Right cardiac atrium (tissue), 5 donors: ENCODE results near the gene TCERG1L. TPM values are rescaled to one million over a fixed set of nuclear protein-coding genes. Genes with fewer than 3 reads are reported as not detected.

Experiments used
- ATAC-seq, 2 donors: fragments of 200-7000 bp; cut with Tn5 transposase; one replicate each; pipeline versions ENCODE4 v1.8.0 to v1.9.1; 2020; ENCODE audit warnings: moderate library complexity in 2 of 2, mild to moderate bottlenecking in 1 of 2
- DNase-seq, 3 donors: peaks; one replicate each; pipeline ENCODE4 v3.0.0-alpha.2; 2020
- H3K27ac ChIP-seq: one replicate; pipeline ENCODE4 v1.5.1; 2013; ENCODE audit warnings: mild to moderate bottlenecking, low read length, control low read depth, moderate library complexity
- H3K27me3 ChIP-seq: one replicate; pipeline ENCODE4 v1.6.1; 2013; ENCODE audit not compliant: control insufficient read depth, insufficient read depth
- H3K4me1 ChIP-seq: one replicate; pipeline ENCODE4 v1.6.1; 2013; ENCODE audit warnings: low read length; ENCODE audit not compliant: control insufficient read depth, insufficient read depth
- H3K4me3 ChIP-seq: one replicate; pipeline ENCODE4 v1.5.1; 2013; ENCODE audit warnings: low read length, control low read depth
- H3K9me3 ChIP-seq: one replicate; pipeline ENCODE4 v1.6.1; 2013; ENCODE audit warnings: low read length; ENCODE audit not compliant: control insufficient read depth
- WGBS: extraction: QIAGEN DNeasy Blood & Tissue Kit; methylation state at CpG from one replicate; pipeline ENCODE4 v1.1.7; 2013; 5-methylcytosine and 5-hydroxymethylcytosine counted together
- intact Hi-C, 4 donors: fragments of 100-400 bp; cut with DNase I; formaldehyde crosslinking; loops; one replicate each; pipeline versions ENCODE4 v1.11.0 to v1.14.0; 2022 to 2023
- polyA plus RNA-seq: library from polyadenylated mRNA; stranded (reverse); fragments of 200-250 nt; gene quantifications from one replicate; pipeline ENCODE4 v1.2.3, GENCODE V29; 2013
- total RNA-seq, 4 donors: library from RNA; stranded (reverse); fragmentation: NEBNext Ultra II Directional; extraction: Animal tissue kit (Norgen Biotek cat#: 25700); gene quantifications; one replicate each; pipeline ENCODE4 v1.2.1, GENCODE V29; 2021
- donor health status: healthy with polysubstance abuse.
- donor health status: DM: no; HTN: yes; CAD: no.
- donor health status: DM: no; HTN: no; CAD: no.
- donor health status: DM: no; HTN: yes; CAD: no; lungs with severe emphysema.
- donor health status: DM: yes; HTN: yes; CAD: no.

TCERG1L gene
- total and polyA plus RNA-seq, 5 donors = not detected

GRCh38 chr10:131222986-131223385 is 88.5 kb downstream of the TCERG1L start:
- no peaks in the 10 kb centered on the region for H3K4me1 ChIP-seq
- ATAC-seq = no peak
- no peaks in the 10 kb centered on the region for H3K27me3 ChIP-seq
- no peak overlapping the region for H3K27ac ChIP-seq
- DNase-seq = no peak
- H3K9me3 ChIP-seq = no peaks in the 10 kb centered on the region
- 92% methylated on average over 16 of the region's 16 CpGs for WGBS
- H3K4me3 ChIP-seq = no peak overlapping the region
- intact Hi-C loops = no loop called here

GRCh38 chr10:131221632-131222277 is 89.8 kb downstream of the TCERG1L start:
- no peaks in the 10 kb centered on the region for H3K27me3 ChIP-seq
- WGBS = 85% methylated on average over 23 of the region's 23 CpGs
- H3K4me1 ChIP-seq = no peaks in the 10 kb centered on the region
- H3K27ac ChIP-seq = no peak overlapping the region
- DNase-seq (no peak), ATAC-seq (no peak)
- no peak overlapping the region for H3K4me3 ChIP-seq
- intact Hi-C loops = no loop called here
- H3K9me3 ChIP-seq = no peaks in the 10 kb centered on the region

- H3K4me3 ChIP-seq = no peak overlapping the region
- H3K27me3 ChIP-seq = no peaks in the 10 kb centered on the region
- intact Hi-C loops = no loop called here
- WGBS = 77% methylated on average over 11 of the region's 11 CpGs
- no peak for DNase-seq
- H3K27ac ChIP-seq = no peak overlapping the region
- ATAC-seq = no peak
- no peaks in the 10 kb centered on the region for H3K9me3 ChIP-seq
- no peaks in the 10 kb centered on the region for H3K4me1 ChIP-seq
Observed at GRCh38 chr10:131220601-131221171, 90.8 kb downstream of the TCERG1L start.

GRCh38 chr10:131219955-131220489 is 91.5 kb downstream of the TCERG1L start:
- DNase-seq (peak in 1 of 3 donors; percentile 5), ATAC-seq (no peak)
- Histone ChIP-seq H3K4me3 (no peak overlapping the region), H3K9me3 (no peaks in the 10 kb centered on the region), H3K27me3 (no peaks in the 10 kb centered on the region), H3K4me1 (no peaks in the 10 kb centered on the region), H3K27ac (no peak overlapping the region)
- intact Hi-C loops = no loop called here
- WGBS = 87% methylated on average over 15 of the region's 15 CpGs

GRCh38 chr10:131219584-131219886 is 92.0 kb downstream of the TCERG1L start:
- Histone ChIP-seq H3K4me3 (no peak overlapping the region), H3K27ac (no peak overlapping the region), H3K4me1 (no peaks in the 10 kb centered on the region), H3K9me3 (no peaks in the 10 kb centered on the region), H3K27me3 (no peaks in the 10 kb centered on the region)
- no peak for ATAC-seq
- intact Hi-C loops = no loop called here
- WGBS = 90% methylated on average over 10 of the region's 10 CpGs
- DNase-seq = peak in 1 of 3 donors; percentile 12

GRCh38 chr10:131218811-131219583 is 92.5 kb downstream of the TCERG1L start:
- peak in 1 of 3 donors; percentile 36 for DNase-seq

GRCh38 chr10:131216681-131217230 is 94.8 kb downstream of the TCERG1L start:
- H3K27ac ChIP-seq = no peak overlapping the region
- DNase-seq (peak in 1 of 3 donors; percentile 28), ATAC-seq (no peak)
- H3K4me1 ChIP-seq = no peaks in the 10 kb centered on the region
- 82% methylated on average over 9 of the region's 9 CpGs for WGBS
- intact Hi-C loops = no loop called here
- no peaks in the 10 kb centered on the region for H3K27me3 ChIP-seq
- no peaks in the 10 kb centered on the region for H3K9me3 ChIP-seq
- H3K4me3 ChIP-seq = no peak overlapping the region

More at GRCh38 chr10:131218811-131219583, 92.5 kb downstream of the TCERG1L start:
- Histone ChIP-seq H3K4me1 (no peaks in the 10 kb centered on the region), H3K27ac (no peak overlapping the region), H3K27me3 (no peaks in the 10 kb centered on the region), H3K4me3 (no peak overlapping the region), H3K9me3 (no peaks in the 10 kb centered on the region)
- peak in 1 of 2 donors; percentile 24 for ATAC-seq
- intact Hi-C loops = no loop called here
- WGBS = 85% methylated on average over 17 of the region's 17 CpGs

GRCh38 chr10:131215776-131216175 is 95.7 kb downstream of the TCERG1L start:
- no peaks in the 10 kb centered on the region for H3K9me3 ChIP-seq
- no peak for ATAC-seq
- H3K4me1 ChIP-seq = no peaks in the 10 kb centered on the region
- H3K27ac ChIP-seq = no peak overlapping the region
- no peaks in the 10 kb centered on the region for H3K27me3 ChIP-seq
- intact Hi-C loops = no loop called here
- DNase-seq = no peak
- WGBS = 94% methylated on average over 6 of the region's 6 CpGs
- no peak overlapping the region for H3K4me3 ChIP-seq

GRCh38 chr10:131214521-131215244 is 96.8 kb downstream of the TCERG1L start:
- no peaks in the 10 kb centered on the region for H3K9me3 ChIP-seq
- H3K4me1 ChIP-seq = no peaks in the 10 kb centered on the region
- peak in 1 of 3 donors; percentile 11 for DNase-seq
- intact Hi-C loops = no loop called here
- no peak overlapping the region for H3K4me3 ChIP-seq
- H3K27ac ChIP-seq = no peak overlapping the region
- ATAC-seq = no peak
- WGBS = 78% methylated on average over 17 of the region's 17 CpGs
- no peaks in the 10 kb centered on the region for H3K27me3 ChIP-seq

- 77% methylated on average over 9 of the region's 9 CpGs for whole genome bisulfite sequencing
- intact Hi-C loops = no loop called here
- Histone ChIP-seq H3K4me1 (no peaks in the 10 kb centered on the region), H3K27me3 (no peaks in the 10 kb centered on the region), H3K9me3 (no peaks in the 10 kb centered on the region), H3K27ac (no peak overlapping the region), H3K4me3 (no peak overlapping the region)
- ATAC-seq (no peak), DNase-seq (peak in 1 of 3 donors; percentile 11)
Observed at GRCh38 chr10:131213741-131214505, 97.6 kb downstream of the TCERG1L start.
